Germinal center (tissue), 1 donor: ENCODE data around the gene TET2.
"Not testable (repeated sequence)": the region's sequence is repeated elsewhere in the genome, so short reads cannot be mapped to it uniquely, and the experiment has no call there.

Source experiments
- DNase-seq: peaks from one replicate; pipeline ENCODE4 v3.0.0; 2012; ENCODE audit warnings: mixed read lengths, low spot score

The TET2 gene

DNA sequence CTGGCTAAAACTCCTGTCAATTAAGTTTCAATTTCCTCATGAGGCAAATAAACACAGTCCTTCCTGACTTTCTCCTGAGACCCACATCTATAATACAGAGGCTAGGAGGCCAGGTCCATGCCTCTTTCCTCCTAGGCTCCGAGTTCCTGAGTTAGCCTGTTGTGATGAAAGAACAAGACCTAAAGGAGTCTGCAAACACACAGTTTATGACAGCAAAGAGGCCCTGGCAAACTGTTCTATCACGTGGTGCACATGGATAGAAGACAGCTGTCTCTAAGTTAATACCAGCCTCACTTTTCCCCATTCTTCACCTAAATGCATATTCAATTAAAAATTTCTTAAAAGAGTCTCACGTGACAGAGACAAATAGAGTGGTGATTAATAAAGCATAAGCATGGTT, 145.2 kb downstream of the TET2 start:
- DNase-seq, result no peak

DNA sequence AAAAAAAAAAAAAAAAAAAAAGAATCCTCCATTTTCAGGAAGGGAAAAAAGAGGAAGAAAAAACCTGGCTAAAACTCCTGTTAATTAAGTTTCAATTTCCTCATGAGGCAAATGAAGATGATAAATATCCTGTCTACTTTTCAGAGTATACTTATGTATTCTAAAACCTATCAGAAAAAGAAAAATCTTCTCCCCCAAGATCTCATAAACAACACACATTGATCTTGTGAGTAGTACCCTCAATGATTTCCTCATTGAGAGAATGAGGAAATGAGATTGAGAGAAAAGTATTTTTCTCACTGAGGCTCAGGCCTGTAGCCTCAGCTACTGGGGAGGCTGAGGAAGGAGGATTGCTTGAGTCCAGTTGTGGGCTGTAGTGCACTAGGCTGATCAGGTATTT, 146.7 kb downstream of the TET2 start:
- no peak for DNase-seq

DNA sequence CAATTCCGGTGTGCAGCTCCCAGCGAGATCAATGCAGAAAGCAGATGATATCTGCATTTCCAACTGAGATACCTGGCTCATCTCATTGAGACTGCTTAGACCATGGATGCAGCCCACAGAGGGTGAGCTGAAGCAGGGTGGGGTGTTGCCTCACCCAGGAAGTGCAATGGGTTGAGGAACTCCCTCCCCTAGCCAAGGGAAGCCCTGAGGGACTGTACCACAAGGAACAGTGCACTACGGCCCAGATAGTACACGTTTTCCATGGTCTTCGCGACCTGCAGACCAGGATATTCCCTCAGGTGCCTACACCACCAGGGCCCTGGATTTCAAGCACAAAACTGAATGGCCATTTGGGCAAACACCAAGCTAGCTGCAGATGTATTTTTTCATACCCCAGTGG, 150.0 kb downstream of the TET2 start:
- no peak for DNase-seq

DNA sequence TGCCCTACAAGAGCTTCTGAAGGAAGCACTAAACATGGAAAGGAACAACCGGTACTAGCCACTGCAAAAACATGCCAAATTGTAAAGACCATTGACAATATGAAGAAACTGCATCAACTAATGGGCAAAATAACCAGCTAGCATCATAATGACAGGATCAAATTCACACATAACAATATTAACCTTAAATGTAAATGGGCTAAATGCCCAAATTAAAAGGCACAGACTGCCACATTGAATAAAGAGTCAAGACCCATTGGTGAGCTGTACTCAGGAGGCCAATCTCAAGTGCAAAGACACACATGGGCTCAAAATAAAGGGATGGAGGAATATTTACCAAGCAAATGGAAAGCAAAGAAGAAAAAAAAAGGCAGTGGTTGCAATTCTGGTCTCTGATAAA, 152.4 kb downstream of the TET2 start:
- not testable (repeated sequence) for DNase-seq

DNA sequence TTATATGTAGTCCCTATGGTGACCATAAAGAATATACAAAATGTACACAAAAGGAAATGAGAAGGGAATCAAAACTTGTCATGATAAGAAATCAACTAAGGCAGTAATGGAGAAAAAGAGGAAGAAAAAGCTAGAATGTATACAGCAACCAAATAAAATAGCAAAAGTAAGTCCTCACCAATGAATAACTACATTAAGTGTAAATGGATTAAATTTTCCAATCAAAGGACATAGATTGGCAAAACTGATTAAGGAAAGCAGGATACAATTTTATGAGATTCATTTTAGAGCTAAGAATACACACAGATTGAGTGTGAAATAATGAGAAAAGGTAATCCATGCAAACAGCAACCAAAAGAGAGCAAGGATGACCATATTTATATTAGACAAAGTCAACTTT, 157.4 kb downstream of the TET2 start:
- DNase-seq, result no peak

DNA sequence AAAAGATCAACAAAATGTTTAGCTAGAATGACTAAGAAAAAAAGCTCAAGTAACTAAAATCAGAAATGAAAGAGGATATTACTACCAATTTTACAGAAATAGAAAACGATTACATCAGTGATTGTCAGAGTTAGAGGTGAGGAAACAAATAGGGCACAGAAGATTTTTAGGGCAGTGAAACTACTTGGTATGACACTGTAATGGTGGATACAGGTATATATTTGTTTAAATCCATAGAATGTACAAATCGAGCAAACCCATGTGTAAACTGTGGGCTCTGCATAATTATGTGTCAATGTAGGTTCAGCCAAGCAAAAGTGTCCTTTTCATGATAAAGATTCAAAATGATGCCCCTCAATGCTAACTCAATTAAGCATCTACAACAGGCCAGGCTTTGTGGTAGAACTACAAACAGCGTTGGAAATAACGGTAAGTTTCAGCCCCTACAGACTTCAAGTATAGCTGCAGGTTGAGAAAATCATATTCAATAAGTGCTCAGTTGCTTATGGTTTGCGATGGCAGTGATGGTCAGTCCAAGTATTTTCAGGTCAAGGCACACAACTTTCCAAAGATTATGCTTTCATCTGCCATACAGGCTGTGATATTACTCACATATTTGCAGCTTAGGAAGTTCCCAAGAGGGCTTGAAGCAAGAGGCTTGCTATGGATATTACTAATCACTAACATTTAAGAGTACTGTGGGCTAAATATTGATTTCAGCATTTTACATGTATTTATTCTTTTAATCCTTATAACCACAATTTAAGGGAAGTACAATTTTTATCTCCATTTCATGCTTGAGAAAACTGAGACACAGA, 158.6 kb downstream of the TET2 start:
- DNase-seq, result no peak

DNA sequence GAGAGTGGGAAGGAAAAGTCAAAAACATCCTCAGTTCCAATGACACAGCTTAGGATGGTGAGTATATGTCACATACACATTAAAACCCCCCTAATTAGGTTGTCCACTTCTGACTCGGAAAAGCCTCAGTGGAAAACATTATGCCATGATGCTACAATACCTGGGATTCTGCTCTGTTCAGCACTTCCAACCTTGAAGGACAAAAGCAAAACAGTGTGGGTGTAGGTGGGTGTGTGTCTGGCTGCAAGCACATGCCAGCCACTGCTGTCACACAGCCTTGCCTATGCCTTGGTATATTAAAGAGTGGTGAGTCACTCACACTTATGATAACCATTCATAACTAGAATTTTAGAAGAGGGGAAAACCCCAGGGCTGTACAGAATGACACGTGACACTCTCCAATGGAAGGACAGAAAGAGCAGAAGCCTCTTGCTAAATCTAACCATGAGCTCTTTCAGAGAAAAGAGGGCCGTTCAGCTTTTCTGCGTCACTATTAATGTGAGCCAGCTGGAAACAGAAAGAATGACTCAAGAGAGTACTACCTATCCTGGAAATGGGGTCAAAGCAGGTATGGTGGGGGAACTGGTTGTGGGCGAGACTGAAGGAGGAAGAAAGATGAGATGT, 159.6 kb downstream of the TET2 start:
- peak; percentile 25 for DNase-seq

DNA sequence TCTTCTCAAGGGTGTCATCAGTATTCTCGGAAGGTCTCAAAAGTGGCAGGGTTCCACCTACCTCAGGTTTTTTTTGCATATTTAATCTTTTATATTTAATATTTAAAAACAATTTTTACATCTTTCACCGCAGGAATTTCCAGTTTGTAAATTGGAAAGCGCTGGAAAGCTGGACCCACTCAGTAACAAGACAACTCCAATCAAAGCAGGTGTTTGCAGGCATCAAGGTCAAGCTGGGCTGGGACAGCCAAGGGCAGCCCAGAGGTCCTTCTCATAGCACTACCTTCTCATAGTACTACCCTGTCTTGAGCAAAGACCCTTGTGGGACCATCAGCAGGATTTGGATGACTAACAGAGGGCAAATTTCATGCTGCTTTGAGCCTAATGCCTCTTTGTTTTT, 160.1 kb downstream of the TET2 start:
- DNase-seq, result no peak

DNA sequence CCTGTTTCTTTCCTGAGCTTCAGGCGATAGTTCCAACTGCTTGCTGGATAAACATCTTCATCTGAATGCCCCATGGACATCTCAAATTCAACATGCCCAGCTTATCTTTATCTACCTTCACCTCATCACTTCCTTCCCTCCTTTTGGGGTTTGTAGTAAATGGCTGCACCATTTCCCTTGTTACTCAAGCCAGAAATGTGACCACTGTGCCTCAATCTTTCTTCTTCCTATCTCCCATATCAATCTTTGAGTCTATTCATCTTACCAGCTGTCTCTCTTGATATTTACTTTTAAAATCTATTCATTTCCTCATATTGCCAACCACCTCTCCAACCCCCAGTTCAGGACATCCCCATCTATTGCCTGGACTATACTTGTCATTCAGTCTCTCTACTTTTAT, 171.8 kb downstream of the TET2 start:
- no peak for DNase-seq

DNA sequence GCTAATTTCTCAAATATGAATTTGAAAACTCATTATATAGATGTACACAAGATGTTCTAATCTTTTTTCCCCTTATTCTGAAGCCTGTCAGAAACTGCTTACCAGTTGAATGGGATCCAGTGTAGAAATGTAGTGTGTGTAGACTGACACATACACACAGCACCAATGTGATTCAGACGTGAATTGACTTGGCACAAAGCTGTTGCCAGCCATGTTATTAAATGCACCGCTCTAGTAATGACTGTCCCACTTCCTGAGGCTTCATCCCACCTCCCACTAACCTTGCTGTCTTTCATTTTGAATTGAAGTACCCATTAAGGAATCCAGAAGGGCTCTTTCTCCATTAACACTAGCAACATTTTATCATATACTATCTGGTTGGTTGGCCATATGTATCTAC, 180.5 kb downstream of the TET2 start:
- no peak for DNase-seq

DNA sequence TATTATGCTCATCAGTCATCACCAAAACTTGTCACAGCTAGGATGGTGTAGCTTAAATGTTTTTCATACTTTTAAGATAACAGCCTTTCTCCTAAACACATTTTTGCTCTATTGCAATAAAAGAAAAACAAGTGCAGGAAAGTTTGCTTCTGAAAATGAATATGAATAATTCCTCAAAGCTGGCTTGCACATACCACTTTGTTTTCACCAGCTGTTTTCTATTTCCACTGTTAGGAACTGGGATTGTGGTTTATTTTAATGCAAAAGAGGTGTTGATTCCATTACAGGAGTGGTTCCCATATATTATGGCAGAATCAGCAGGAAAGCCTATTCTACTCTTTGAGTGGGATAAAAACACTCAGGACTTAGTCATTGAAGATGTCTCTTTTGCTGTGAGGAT, 181.3 kb downstream of the TET2 start:
- DNase-seq, result no peak

DNA sequence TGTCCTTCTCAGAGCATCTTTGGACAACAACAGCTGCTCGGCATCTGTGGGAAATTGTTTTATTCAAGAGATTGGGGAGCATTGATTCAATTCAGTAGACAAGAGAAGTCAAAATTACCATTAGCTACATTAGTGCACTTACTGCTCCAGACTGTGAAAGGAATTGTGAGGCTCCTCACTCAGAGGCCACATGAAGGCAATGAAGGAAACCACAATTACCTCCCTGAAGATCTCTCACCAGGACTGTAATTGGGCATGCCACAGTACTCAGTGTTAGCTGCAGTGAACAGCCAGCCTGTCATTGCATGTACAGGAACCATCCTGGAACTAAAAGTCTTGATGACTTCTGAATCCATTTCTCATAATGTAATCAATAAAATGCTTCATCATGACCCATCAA, 182.4 kb downstream of the TET2 start:
- no peak for DNase-seq
